H1 (cell line): ENCODE measurements around the gene TPM1. TPM values are rescaled to one million over a fixed set of nuclear protein-coding genes. Genes with fewer than 3 reads are reported as not detected.
A peak's percentile ranks its signal among the peaks of the same experiment; 100 is the strongest.

Experiments
- CTCF ChIA-PET: fragments of 300-600 bp; sonication (Branson Sonifier 250); formaldehyde crosslinking; loops from one replicate; lab custom pipeline; 2021; ENCODE audit not compliant: partially characterized antibody; lab: Charles Lee
- POLR2A ChIA-PET: fragments of 300-600 bp; sonication (Branson Sonifier 250); formaldehyde crosslinking; loops from one replicate; lab custom pipeline; 2021; ENCODE audit warnings: inconsistent platforms; ENCODE audit not compliant: partially characterized antibody; lab: Charles Lee
- DNase-seq, 2 experiments: peaks; one replicate each; pipeline versions ENCODE4 v3.0.0 to v3.0.0-alpha.2; 2010 to 2022; ENCODE audit warnings: low spot score in 2 of 2, low read depth in 1 of 2, mixed read lengths in 1 of 2
- FAIRE-seq: peaks from 2 replicates; lab custom pipeline; 2011; peaks lifted over from hg19 to GRCh38; lab: Jason Lieb, UNC
- H2AFZ ChIP-seq: 2 replicates; pipeline ENCODE4 v1.8.1; 2012; ENCODE audit warnings: low read length, inconsistent platforms
- H2AK5ac ChIP-seq: 2 replicates; pipeline ENCODE4 v1.6.1; 2013; ENCODE audit warnings: low read depth, low read length
- H2BK120ac ChIP-seq: replicated peaks from 2 replicates; pipeline ENCODE3; 2013; ENCODE audit warnings: low read depth, low read length, inconsistent platforms
- H2BK12ac ChIP-seq: 2 replicates; pipeline ENCODE4 v1.6.1; 2013; ENCODE audit warnings: low read depth, low read length
- H2BK15ac ChIP-seq: 2 replicates; pipeline ENCODE4 v1.6.1; 2013; ENCODE audit warnings: low read length
- H2BK20ac ChIP-seq: 2 replicates; pipeline ENCODE4 v1.6.1; 2013; ENCODE audit warnings: low read length
- H2BK5ac ChIP-seq: 2 replicates; pipeline ENCODE4 v1.6.1; 2013; ENCODE audit warnings: low read depth, low read length
- H3K14ac ChIP-seq: 2 replicates; pipeline ENCODE4 v1.6.1; 2013; ENCODE audit warnings: inconsistent platforms; ENCODE audit not compliant: insufficient read length
- H3K18ac ChIP-seq: 2 replicates; pipeline ENCODE4 v1.6.1; 2013; ENCODE audit warnings: low read length; ENCODE audit errors: extremely low read depth
- H3K23ac ChIP-seq: 2 replicates; pipeline ENCODE4 v1.6.1; 2013; ENCODE audit warnings: inconsistent platforms; ENCODE audit not compliant: insufficient read length
- H3K23me2 ChIP-seq: 2 replicates; pipeline ENCODE4 v1.6.1; 2013; ENCODE audit warnings: low read depth, low read length
- H3K27ac ChIP-seq: 2 replicates; pipeline ENCODE4 v1.6.1; 2011; ENCODE audit warnings: low read depth, low read length, inconsistent platforms
- H3K27me3 ChIP-seq, 4 experiments: replicated peaks in 1 of 4; 1 replicate in 1 of 4; 2 replicates in 3 of 4; pipeline versions ENCODE4 v1.6.1 to v1.8.1; 2011 to 2013; ENCODE audit warnings: low read length in 3 of 4, mild to moderate bottlenecking in 3 of 4, inconsistent platforms in 2 of 4, mixed read lengths in 2 of 4, moderate library complexity in 1 of 4; ENCODE audit not compliant: control insufficient read depth in 3 of 4, insufficient read depth in 3 of 4; ENCODE audit errors: extremely low read depth in 1 of 4
- H3K36me3 ChIP-seq, 4 experiments: 2 replicates each; pipeline versions ENCODE4 v1.6.1 to v1.8.1; 2011 to 2013; ENCODE audit warnings: mild to moderate bottlenecking in 4 of 4, low read length in 3 of 4, moderate library complexity in 2 of 4, control low read depth in 1 of 4, inconsistent platforms in 1 of 4; ENCODE audit not compliant: insufficient read depth in 4 of 4, control insufficient read depth in 2 of 4
- H3K4ac ChIP-seq: replicated peaks from 2 replicates; pipeline ENCODE3; 2013; ENCODE audit warnings: low read length, low read depth, mixed read lengths, inconsistent platforms; ENCODE audit not compliant: insufficient read length
- H3K4me1 ChIP-seq, 4 experiments: replicated peaks in 1 of 4; 1 replicate in 1 of 4; 2 replicates in 3 of 4; pipeline versions ENCODE4 v1.6.1 to v1.8.1; 2011 to 2013; ENCODE audit warnings: low read length in 3 of 4, inconsistent platforms in 2 of 4, mixed read lengths in 1 of 4; ENCODE audit not compliant: insufficient read depth in 4 of 4, control insufficient read depth in 3 of 4
- H3K4me2 ChIP-seq, 2 experiments: 2 replicates each; pipeline versions ENCODE4 v1.6.1 to v1.8.1; 2011 to 2013; ENCODE audit warnings: low read depth in 2 of 2, low read length in 2 of 2, control low read depth in 1 of 2, inconsistent platforms in 1 of 2, mild to moderate bottlenecking in 1 of 2; ENCODE audit not compliant: insufficient read depth in 1 of 2
- H3K4me3 ChIP-seq, 4 experiments: fragments of 200-600, 300-600 bp in 1 of 4; sonication (generic), shearing (Covaris generic), sonication (Bioruptor Twin) in 1 of 4; 2 replicates each; pipeline versions ENCODE4 v1.5.1 to v1.8.1; 2011 to 2016; ENCODE audit warnings: low read length in 4 of 4, low read depth in 3 of 4, control low read depth in 2 of 4, inconsistent platforms in 2 of 4, mild to moderate bottlenecking in 2 of 4, mixed read lengths in 1 of 4, moderate library complexity in 1 of 4; ENCODE audit not compliant: insufficient read depth in 2 of 4; ENCODE audit errors: extremely low read depth in 1 of 4
- H3K56ac ChIP-seq: replicated peaks from 2 replicates; pipeline ENCODE3; 2013; ENCODE audit warnings: low read depth, mild to moderate bottlenecking, mixed read lengths, low read length, inconsistent platforms; ENCODE audit not compliant: insufficient read length
- H3K79me1 ChIP-seq: 2 replicates; pipeline ENCODE4 v1.6.1; 2013; ENCODE audit warnings: low read depth, low read length, control low read depth
- H3K79me2 ChIP-seq, 2 experiments: 2 replicates each; pipeline versions ENCODE4 v1.6.1 to v1.8.1; 2012 to 2013; ENCODE audit warnings: low read length in 2 of 2, mild to moderate bottlenecking in 2 of 2, inconsistent platforms in 1 of 2; ENCODE audit not compliant: insufficient read depth in 2 of 2, control insufficient read depth in 1 of 2
- H3K9ac ChIP-seq, 4 experiments: replicated peaks in 1 of 4; 1 replicate in 1 of 4; 2 replicates in 3 of 4; pipeline versions ENCODE4 v1.6.1 to v1.8.1; 2011 to 2013; ENCODE audit warnings: low read depth in 3 of 4, low read length in 3 of 4, control low read depth in 2 of 4, mild to moderate bottlenecking in 2 of 4, moderate library complexity in 2 of 4, inconsistent platforms in 1 of 4; ENCODE audit errors: extremely low read depth in 1 of 4
- H3K9me3 ChIP-seq, 2 experiments: 2 replicates each; pipeline versions ENCODE4 v1.6.1 to v1.8.1; 2012 to 2013; ENCODE audit warnings: mild to moderate bottlenecking in 2 of 2, moderate library complexity in 2 of 2, control low read depth in 1 of 2, inconsistent platforms in 1 of 2, low read depth in 1 of 2, low read length in 1 of 2, mixed read lengths in 1 of 2; ENCODE audit not compliant: insufficient read depth in 2 of 2
- H4K20me1 ChIP-seq, 2 experiments: replicated peaks in 1 of 2; 2 replicates each; pipeline versions ENCODE3 to v1.8.1; 2011 to 2013; ENCODE audit warnings: inconsistent platforms in 2 of 2, low read length in 2 of 2, mild to moderate bottlenecking in 1 of 2; ENCODE audit not compliant: insufficient read depth in 2 of 2, control insufficient read depth in 1 of 2
- H4K5ac ChIP-seq: 2 replicates; pipeline ENCODE4 v1.6.1; 2013; ENCODE audit warnings: low read length, low read depth, mixed read lengths, inconsistent platforms; ENCODE audit not compliant: insufficient read length
- H4K8ac ChIP-seq: 2 replicates; pipeline ENCODE4 v1.8.0; 2013; ENCODE audit warnings: mild to moderate bottlenecking, moderate library complexity, low read length, inconsistent platforms; ENCODE audit not compliant: insufficient read depth; ENCODE audit errors: extremely low read depth
- H4K91ac ChIP-seq: replicated peaks from 2 replicates; pipeline ENCODE3; 2013; ENCODE audit warnings: low read length, mixed read lengths, inconsistent platforms; ENCODE audit not compliant: insufficient read length
- FOSL1 ChIP-seq: IDR thresholded peaks from 2 replicates; pipeline ENCODE4 v1.6.1; 2011; ENCODE audit warnings: mild to moderate bottlenecking, low read depth, low read length, moderate library complexity; ENCODE audit not compliant: insufficient read depth
- MAFK ChIP-seq: IDR thresholded peaks from 2 replicates; pipeline ENCODE4 v1.6.1; 2012; ENCODE audit warnings: low read depth, mild to moderate bottlenecking, improper control_type of control experiment, low read length
- POLR2A ChIP-seq, 2 experiments: IDR thresholded peaks; 1 replicate in 1 of 2; 2 replicates in 1 of 2; pipeline ENCODE4 v1.6.1; 2011; ENCODE audit warnings: low read depth in 2 of 2, low read length in 2 of 2, mild to moderate bottlenecking in 2 of 2; ENCODE audit errors: control extremely low read depth in 1 of 2
- SIRT6 ChIP-seq: IDR thresholded peaks from one replicate; pipeline ENCODE4 v1.7.1; 2012; ENCODE audit warnings: low read length, inconsistent platforms
- SP4 ChIP-seq: IDR thresholded peaks from 2 replicates; pipeline ENCODE4 v1.6.1; 2012; ENCODE audit warnings: low read length, inconsistent platforms
- WGBS, 2 experiments: shearing (Covaris generic) in 1 of 2; methylation state at CpG; one replicate each; pipeline versions ENCODE4 v1.1.6 to v1.1.7; 2013 to 2015; ENCODE audit warnings: low lambda C conversion rate in 2 of 2, mixed read lengths in 2 of 2, inconsistent platforms in 1 of 2, low coverage in 1 of 2, missing lambda C conversion rate in 1 of 2; ENCODE audit not compliant: insufficient replicate concordance in 2 of 2, insufficient coverage in 1 of 2, insufficient read length in 1 of 2; ENCODE audit errors: extremely low coverage in 1 of 2, missing lambda C conversion rate in 1 of 2; 5-methylcytosine and 5-hydroxymethylcytosine counted together
- polyA plus RNA-seq, 7 experiments: library from polyadenylated mRNA; depleted of rRNA in 3 of 7; stranded (reverse) in 5 of 7; unstranded in 2 of 7; fragments of >200 nt in 5 of 7; fragments of 200-250 nt in 2 of 7; gene quantifications; 1 replicate in 5 of 7; 2 replicates in 1 of 7; 4 replicates in 1 of 7; pipeline versions ENCODE4 v1.2.1 to v1.2.3, GENCODE V29; 2011 to 2013; ENCODE audit warnings: missing spikeins in 2 of 7, mixed read lengths in 2 of 7
- total RNA-seq: library from RNA; stranded (reverse); fragmentation: NEBNext Ultra II Directional; extraction: Animal tissue kit (Norgen Biotek cat#: 25700); gene quantifications from 2 replicates; pipeline ENCODE4 v1.2.1, GENCODE V29; 2021

TPM1 gene
- total and polyA plus RNA-seq, 2 of the 8 experiments (the other 6 are each of a cell fraction or from before 2014, with no cell fraction given) = 258 to 579 TPM

DNA sequence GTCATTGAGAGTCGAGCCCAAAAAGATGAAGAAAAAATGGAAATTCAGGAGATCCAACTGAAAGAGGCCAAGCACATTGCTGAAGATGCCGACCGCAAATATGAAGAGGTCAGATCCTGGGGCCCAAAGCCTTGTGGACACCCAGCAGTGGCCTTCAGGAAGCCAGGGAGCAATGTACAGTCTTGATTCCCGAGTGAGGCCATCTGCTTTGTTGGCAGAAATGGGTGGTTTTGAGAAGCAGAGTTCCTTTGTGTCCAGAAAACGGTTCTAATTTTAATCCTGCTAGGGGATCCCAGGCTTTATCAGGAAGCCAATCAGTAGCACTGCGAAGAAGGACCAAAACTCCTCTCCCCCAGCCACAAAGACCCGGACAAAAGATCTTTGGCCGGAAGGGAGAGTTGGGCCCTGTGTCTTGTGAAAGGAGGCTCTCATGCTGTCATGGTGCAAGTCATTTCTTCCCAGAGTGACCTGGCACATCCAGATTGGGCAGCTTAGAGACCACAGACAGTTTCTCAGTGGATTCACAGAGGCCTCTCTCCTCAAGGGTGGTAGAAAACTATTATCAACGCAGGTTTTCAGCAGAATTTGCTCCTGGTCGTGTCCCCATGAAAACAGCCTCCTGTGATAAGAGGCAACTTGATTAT lies 17.1 kb downstream of the TPM1 start:
- Histone ChIP-seq H2AFZ (no peak overlapping the region), H3K4me3 (no peak overlapping the region), H3K27ac (no peak overlapping the region), H3K14ac (no peak overlapping the region), H3K79me1 (peaks cover 2% of the 10 kb centered on the region; the same call in 1 of the 2 replicates), H2AK5ac (no peak overlapping the region), H4K5ac (no peak overlapping the region), H4K8ac (no peak overlapping the region), H3K18ac (no peak overlapping the region), H3K36me3 (peaks cover 66 to 97% (median 87%) of the 10 kb centered on the region in 4 experiments), H3K27me3 (no peaks in the 10 kb centered on the region), H4K20me1 (peaks cover 0 to 2% of the 10 kb centered on the region in 2 experiments), H3K4me1 (peaks cover 0 to 4% (median 0%) of the 10 kb centered on the region in 4 experiments; a peak in 1 of 7 replicates), H3K9ac (no peak overlapping the region), H4K91ac (no peak overlapping the region), H3K23ac (no peak overlapping the region), H3K9me3 (no peaks in the 10 kb centered on the region), H2BK12ac (no peak overlapping the region), H2BK5ac (no peak overlapping the region), H3K56ac (no peak overlapping the region)
- DNase-seq (no peak), FAIRE-seq (no peak)
- ChIA-PET CTCF (interaction anchor here (1.0 to 1.5 kb wide), 2 partner anchors 31 to 33 kb away, joined by 3 to 7 read pairs; no protein-coding TSS in a partner anchor), POLR2A (interaction anchor here (1.0 to 30.9 kb wide), 5 partner anchors 6 to 17 kb away, joined by 3 to 635 read pairs (median 6); partner anchors contain the start of gene TPM1)
- 83% methylated on average over 10 of the region's 10 CpGs; no CpG with 5 or more reads in 1 of the 2 experiments for WGBS, 2 experiments
- TF ChIP-seq FOSL1 (no peak), MAFK (no peak), SP4 (no peak), POLR2A (IDR thresholded peaks at IDR 0.05; ENCODE audit: control extremely low read depth in 1 of 2, low read depth in 2 of 2, low read length in 2 of 2) (peak in 1 of 2 experiments; percentile 28; a peak in 1 of 3 replicates), SIRT6 (no peak)
- TF ChIP-seq, all 59 proteins: peak for 1
- Histone ChIP-seq H2BK20ac (no peak overlapping the region), H3K4me2 (no peak overlapping the region), H2BK15ac (no peak overlapping the region), H3K23me2 (no peaks in the 10 kb centered on the region), H2BK120ac (no peak overlapping the region), H3K79me2 (peaks cover 3 to 13% of the 10 kb centered on the region in 2 experiments; a peak in 2 of 4 replicates), H3K4ac (no peak overlapping the region)
